Thyroid gland (tissue), 4 donors: ENCODE results near the gene TAF1L. TPM values are rescaled to one million over a fixed set of nuclear protein-coding genes. Genes with fewer than 3 reads are reported as not detected.
A peak's percentile ranks its signal among the peaks of the same experiment; 100 is the strongest.
"Not testable (repeated sequence)": the region's sequence is repeated elsewhere in the genome, so short reads cannot be mapped to it uniquely, and the experiment has no call there.

Source experiments
- DNase-seq, 2 donors: peaks; one replicate each; pipeline ENCODE4 v3.0.0-alpha.2; 2019
- H3K27ac ChIP-seq, 3 donors: fragments of 200-600 bp; sonication (generic); 1 replicate in 2 of 3; 2 replicates in 1 of 3; pipeline ENCODE4 v1.5.1; 2016 to 2019; ENCODE audit warnings: mild to moderate bottlenecking in 1 of 3, moderate library complexity in 1 of 3
- H3K27me3 ChIP-seq: fragments of 200-600 bp; sonication (generic); one replicate; pipeline ENCODE4 v1.5.1; 2019
- H3K36me3 ChIP-seq, 2 donors: fragments of 200-600 bp; sonication (generic); one replicate each; pipeline ENCODE4 v1.5.1; 2016 to 2019
- H3K4me1 ChIP-seq, 2 donors: fragments of 200-600 bp; sonication (generic); one replicate each; pipeline ENCODE4 v1.5.1; 2017 to 2019
- H3K4me3 ChIP-seq, 3 donors: fragments of 200-600 bp; sonication (generic); replicated peaks in 1 of 3; 1 replicate in 2 of 3; 2 replicates in 1 of 3; pipeline ENCODE4 v1.5.1; 2016; ENCODE audit warnings: mild to moderate bottlenecking in 1 of 3
- H3K9me3 ChIP-seq: fragments of 200-600 bp; sonication (generic); one replicate; pipeline ENCODE4 v1.5.1; 2017
- POLR2A ChIP-seq, 2 donors: fragments of 450-650 bp; IDR thresholded peaks; one replicate each; pipeline ENCODE4 v1.6.1; 2017; ENCODE audit warnings: antibody characterized with exemption in 2 of 2, mild to moderate bottlenecking in 2 of 2, moderate library complexity in 1 of 2
- WGBS, 2 donors: methylation state at CpG; one replicate each; pipeline ENCODE4 v1.1.5; 2017; 5-methylcytosine and 5-hydroxymethylcytosine counted together
- intact Hi-C: fragments of 100-400 bp; cut with DNase I; formaldehyde crosslinking; loops from one replicate; pipeline ENCODE4 v1.15.1; 2023
- total RNA-seq, 4 donors: library from RNA; depleted of rRNA; stranded (reverse); fragments of >200 nt; gene quantifications; one replicate each; pipeline ENCODE4 v1.2.3, GENCODE V29; 2016
- TF ChIP-seq, protein P1 (sequence below), 6 experiments: fragments of 200-600 bp in 3 of 6; fragments of 450-650 bp in 3 of 6; sonication (generic) in 3 of 6; IDR thresholded peaks; one replicate each; pipeline ENCODE4 v1.5.1; 2016 to 2019; ENCODE audit warnings: antibody characterized with exemption in 6 of 6, mild to moderate bottlenecking in 2 of 6, inconsistent platforms in 1 of 6, moderate library complexity in 1 of 6

TAF1L gene
- total RNA-seq, 4 donors from 2014 or later, result 0.11 to 0.13 TPM; not detected in 2

DNA sequence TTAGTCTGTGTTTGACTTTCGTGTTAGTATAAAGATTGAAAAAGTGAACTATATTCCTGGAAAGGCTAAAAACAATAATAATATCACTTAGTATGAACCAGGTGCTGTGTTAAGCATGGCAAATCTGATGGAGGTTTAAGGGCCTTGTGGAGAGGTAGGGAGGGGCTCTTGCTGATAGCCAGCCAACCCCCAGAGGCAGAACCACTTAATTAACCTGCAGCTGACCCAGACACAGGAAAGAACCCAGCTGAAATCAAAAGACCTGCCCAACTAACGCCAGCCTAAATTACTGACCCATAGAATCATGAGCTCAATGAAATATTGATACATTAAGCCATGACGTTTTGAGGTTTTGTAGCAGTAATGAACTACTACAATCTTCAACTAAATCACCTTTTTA lies 28.3 kb upstream of the TAF1L start:
- TF ChIP-seq, protein P1, sequence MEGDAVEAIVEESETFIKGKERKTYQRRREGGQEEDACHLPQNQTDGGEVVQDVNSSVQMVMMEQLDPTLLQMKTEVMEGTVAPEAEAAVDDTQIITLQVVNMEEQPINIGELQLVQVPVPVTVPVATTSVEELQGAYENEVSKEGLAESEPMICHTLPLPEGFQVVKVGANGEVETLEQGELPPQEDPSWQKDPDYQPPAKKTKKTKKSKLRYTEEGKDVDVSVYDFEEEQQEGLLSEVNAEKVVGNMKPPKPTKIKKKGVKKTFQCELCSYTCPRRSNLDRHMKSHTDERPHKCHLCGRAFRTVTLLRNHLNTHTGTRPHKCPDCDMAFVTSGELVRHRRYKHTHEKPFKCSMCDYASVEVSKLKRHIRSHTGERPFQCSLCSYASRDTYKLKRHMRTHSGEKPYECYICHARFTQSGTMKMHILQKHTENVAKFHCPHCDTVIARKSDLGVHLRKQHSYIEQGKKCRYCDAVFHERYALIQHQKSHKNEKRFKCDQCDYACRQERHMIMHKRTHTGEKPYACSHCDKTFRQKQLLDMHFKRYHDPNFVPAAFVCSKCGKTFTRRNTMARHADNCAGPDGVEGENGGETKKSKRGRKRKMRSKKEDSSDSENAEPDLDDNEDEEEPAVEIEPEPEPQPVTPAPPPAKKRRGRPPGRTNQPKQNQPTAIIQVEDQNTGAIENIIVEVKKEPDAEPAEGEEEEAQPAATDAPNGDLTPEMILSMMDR (IDR thresholded peaks at IDR 0.05), result no peak
- TF ChIP-seq POLR2A (IDR thresholded peaks at IDR 0.05), result no peak
- intact Hi-C loops, result no loop called here
- 63 to 67% methylated on average over 3 of the region's 3 CpGs for WGBS, 2 donors
- no peak for DNase-seq
- H3K9me3 ChIP-seq, result no peaks in the 10 kb centered on the region
- no peak overlapping the region for H3K4me3 ChIP-seq
- no peaks in the 10 kb centered on the region for H3K27me3 ChIP-seq
- no peak overlapping the region for H3K27ac ChIP-seq
- no peaks in the 10 kb centered on the region for H3K36me3 ChIP-seq
- H3K4me1 ChIP-seq, result no peaks in the 10 kb centered on the region

DNA sequence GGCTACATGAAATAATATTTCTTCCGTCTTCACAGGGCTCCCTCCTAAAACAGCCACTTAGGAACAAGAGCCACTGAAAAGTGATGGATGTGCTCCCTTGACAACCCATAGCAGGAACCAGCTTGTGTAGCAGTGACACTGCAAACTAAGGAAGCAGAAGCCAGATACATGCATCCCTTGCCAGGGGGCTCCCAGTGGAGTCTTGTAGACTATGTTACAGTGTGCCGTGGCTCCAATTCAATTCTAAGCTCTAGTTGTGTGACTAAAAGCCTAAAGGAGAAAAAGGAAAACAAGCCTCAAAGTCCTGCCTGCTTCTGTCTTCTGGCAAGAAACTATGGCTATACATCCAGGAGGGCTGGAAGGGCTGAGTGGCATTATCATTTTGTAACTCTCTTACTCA lies 12.2 kb upstream of the TAF1L start:
- H3K9me3 ChIP-seq, result no peaks in the 10 kb centered on the region
- H3K27ac ChIP-seq, result no peak overlapping the region
- WGBS, 2 donors, result 72 to 80% methylated on average over 2 of the region's 2 CpGs
- no peaks in the 10 kb centered on the region for H3K36me3 ChIP-seq
- H3K4me1 ChIP-seq, result no peaks in the 10 kb centered on the region
- no peak for TF ChIP-seq POLR2A (IDR thresholded peaks at IDR 0.05)
- TF ChIP-seq, protein P1 (IDR thresholded peaks at IDR 0.05), result no peak
- no peak for DNase-seq
- intact Hi-C loops, result no loop called here
- no peaks in the 10 kb centered on the region for H3K27me3 ChIP-seq
- no peak overlapping the region for H3K4me3 ChIP-seq

DNA sequence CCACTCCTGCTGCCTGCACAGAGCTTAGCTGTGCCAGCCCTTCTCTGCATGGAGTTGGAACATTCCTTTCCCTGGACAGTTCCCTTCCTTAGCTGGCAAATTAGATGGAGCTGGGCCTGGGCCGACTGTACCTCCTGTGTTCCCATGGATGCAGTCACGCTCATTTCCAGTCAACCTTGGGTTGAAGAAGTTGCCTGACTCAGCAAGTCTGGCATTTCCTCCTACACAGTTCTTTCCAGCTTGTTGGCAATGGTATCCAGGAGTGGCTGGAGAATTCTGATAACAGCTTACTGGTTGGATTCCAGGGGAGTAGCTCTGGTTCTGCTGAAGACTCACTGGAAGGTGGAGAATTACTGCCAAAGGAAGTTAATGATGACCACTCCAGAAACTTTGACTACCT lies 9.2 kb upstream of the TAF1L start:
- Histone ChIP-seq H3K36me3 (no peaks in the 10 kb centered on the region), H3K4me1 (no peaks in the 10 kb centered on the region), H3K4me3 (no peak overlapping the region), H3K9me3 (no peaks in the 10 kb centered on the region), H3K27ac (no peak overlapping the region), H3K27me3 (no peaks in the 10 kb centered on the region)
- WGBS, 2 donors, result 47 to 70% methylated on average over 2 of the region's 2 CpGs
- peak in 1 of 2 donors; percentile 5 for DNase-seq
- TF ChIP-seq, protein P1 (IDR thresholded peaks at IDR 0.05), result no peak
- TF ChIP-seq POLR2A (IDR thresholded peaks at IDR 0.05), result no peak
- intact Hi-C loops, result no loop called here

DNA sequence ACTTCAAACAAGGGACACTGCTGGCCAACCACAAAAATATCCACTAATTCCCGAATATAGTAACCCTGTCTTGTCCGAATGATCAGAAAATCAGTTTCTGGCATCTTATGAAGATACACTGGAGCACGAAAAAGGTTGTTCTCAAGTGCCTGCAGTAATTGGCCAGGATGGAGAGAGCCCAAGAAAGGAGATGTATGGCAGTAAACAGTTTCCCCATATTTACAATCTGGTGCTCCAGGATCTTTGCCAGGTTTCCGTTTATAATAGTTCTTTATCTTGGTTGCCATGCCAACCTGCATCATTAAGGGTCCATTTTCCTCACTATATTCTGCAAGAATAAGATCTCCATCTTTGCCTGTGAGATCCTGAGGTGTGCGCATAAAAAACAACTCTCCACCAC lies 2.3 kb downstream of the TAF1L start:
- H3K27me3 ChIP-seq, H3K9me3 ChIP-seq, H3K36me3 ChIP-seq, intact Hi-C loops, H3K27ac ChIP-seq, DNase-seq, H3K4me1 ChIP-seq, H3K4me3 ChIP-seq: not testable (repeated sequence)
- WGBS, 2 donors, result 80 to 88% methylated on average over 5 of the region's 5 CpGs

DNA sequence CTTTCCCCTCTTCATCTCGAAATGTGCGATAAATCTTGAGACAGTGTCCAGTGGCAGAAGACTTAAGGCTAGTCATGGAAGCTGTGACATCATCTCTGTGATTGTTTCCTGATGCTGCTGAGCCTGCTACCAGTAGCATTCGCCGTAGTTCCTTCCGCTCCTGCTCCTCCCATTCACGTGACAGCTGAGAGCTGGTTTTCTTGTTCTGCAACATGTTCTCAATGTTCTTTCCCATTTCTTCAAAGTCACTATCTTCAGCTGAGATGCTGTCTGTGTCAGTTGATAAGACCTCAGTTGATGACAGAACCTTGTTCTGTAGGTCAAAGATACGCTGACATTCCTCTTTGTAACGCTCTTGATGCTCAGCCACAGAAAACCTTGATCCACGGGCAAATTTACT lies 3.5 kb downstream of the TAF1L start:
- no peak for TF ChIP-seq POLR2A (IDR thresholded peaks at IDR 0.05)
- TF ChIP-seq, protein P1 (IDR thresholded peaks at IDR 0.05), result no peak
- intact Hi-C loops, result no loop called here
- Histone ChIP-seq H3K9me3 (no peaks in the 10 kb centered on the region), H3K27ac (no peak overlapping the region), H3K27me3 (no peaks in the 10 kb centered on the region), H3K36me3 (no peaks in the 10 kb centered on the region), H3K4me3 (no peak overlapping the region), H3K4me1 (no peaks in the 10 kb centered on the region)
- no peak for DNase-seq
- 83 to 84% methylated on average over 9 of the region's 9 CpGs for WGBS, 2 donors

DNA sequence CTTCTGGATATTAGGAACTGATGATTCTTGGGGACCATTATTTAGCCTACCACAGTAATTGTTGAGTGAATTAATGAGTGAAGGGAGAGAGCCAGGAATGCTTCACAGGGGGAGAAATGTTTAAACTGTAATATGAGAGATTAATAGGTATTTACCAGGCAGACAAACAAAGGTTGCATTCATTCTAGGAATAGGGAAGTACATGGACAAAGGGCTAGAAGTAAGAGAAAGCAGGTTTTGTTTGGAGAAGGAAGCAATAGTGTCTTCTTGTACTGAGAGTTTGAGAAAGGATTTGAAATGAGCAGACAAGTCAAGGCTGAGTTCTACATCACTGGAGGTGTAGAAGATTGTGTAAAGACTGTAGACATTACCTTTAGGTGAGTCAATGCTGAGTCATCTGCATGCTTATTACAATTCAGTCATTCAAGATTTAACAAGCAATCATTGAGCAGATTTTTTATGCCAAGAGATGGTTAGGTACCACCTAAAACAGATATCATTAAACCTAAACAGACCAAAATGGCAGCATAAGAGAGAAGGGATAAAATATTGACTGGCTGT lies 8.0 kb downstream of the TAF1L start:
- no peak for DNase-seq
- no peaks in the 10 kb centered on the region for H3K4me1 ChIP-seq
- no peaks in the 10 kb centered on the region for H3K27me3 ChIP-seq
- no peaks in the 10 kb centered on the region for H3K36me3 ChIP-seq
- TF ChIP-seq, protein P1 (IDR thresholded peaks at IDR 0.05), result no peak
- TF ChIP-seq POLR2A (IDR thresholded peaks at IDR 0.05), result no peak
- H3K27ac ChIP-seq, result no peak overlapping the region
- H3K9me3 ChIP-seq, result no peaks in the 10 kb centered on the region
- H3K4me3 ChIP-seq, result no peak overlapping the region
- intact Hi-C loops, result no loop called here
